Lower leg skin (tissue), 3 donors: ENCODE results near the gene NDUFS4.

Experiments
- POLR2A ChIP-seq, 2 donors: fragments of 450-650 bp; IDR thresholded peaks; one replicate each; pipeline ENCODE4 v1.6.1; 2016 to 2017; ENCODE audit warnings: antibody characterized with exemption in 2 of 2, mild to moderate bottlenecking in 1 of 2, moderate library complexity in 1 of 2
- TF ChIP-seq, protein P1 (sequence below), 3 donors: fragments of 450-650 bp; IDR thresholded peaks; one replicate each; pipeline ENCODE4 v1.5.1; 2016; ENCODE audit warnings: antibody characterized with exemption in 3 of 3, mild to moderate bottlenecking in 3 of 3, moderate library complexity in 2 of 3

DNA sequence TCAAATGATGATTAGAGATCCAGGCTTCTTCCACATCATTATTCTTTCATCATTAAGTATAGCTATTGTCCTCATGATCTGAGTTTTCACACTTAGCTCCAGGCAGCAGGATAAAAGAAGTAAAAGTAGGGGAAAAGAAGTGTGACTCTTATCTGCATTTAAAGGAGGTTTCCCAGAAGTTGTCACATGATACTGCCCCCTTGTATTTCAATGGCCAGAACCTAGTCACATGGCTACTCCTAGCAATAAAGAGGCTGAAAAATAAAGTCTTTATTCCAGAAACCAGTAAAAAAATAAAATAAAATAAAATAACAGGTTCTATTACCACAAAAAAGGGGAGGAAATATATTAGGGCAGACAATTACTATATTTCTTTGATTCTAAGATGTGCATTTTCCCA, 5.3 kb upstream of the NDUFS4 start:
- TF ChIP-seq, protein P1, sequence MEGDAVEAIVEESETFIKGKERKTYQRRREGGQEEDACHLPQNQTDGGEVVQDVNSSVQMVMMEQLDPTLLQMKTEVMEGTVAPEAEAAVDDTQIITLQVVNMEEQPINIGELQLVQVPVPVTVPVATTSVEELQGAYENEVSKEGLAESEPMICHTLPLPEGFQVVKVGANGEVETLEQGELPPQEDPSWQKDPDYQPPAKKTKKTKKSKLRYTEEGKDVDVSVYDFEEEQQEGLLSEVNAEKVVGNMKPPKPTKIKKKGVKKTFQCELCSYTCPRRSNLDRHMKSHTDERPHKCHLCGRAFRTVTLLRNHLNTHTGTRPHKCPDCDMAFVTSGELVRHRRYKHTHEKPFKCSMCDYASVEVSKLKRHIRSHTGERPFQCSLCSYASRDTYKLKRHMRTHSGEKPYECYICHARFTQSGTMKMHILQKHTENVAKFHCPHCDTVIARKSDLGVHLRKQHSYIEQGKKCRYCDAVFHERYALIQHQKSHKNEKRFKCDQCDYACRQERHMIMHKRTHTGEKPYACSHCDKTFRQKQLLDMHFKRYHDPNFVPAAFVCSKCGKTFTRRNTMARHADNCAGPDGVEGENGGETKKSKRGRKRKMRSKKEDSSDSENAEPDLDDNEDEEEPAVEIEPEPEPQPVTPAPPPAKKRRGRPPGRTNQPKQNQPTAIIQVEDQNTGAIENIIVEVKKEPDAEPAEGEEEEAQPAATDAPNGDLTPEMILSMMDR (IDR thresholded peaks at IDR 0.05), result no peak
- TF ChIP-seq POLR2A (IDR thresholded peaks at IDR 0.05), result no peak
